Measurements from ENCODE around the gene BUD23.
"Not testable (repeated sequence)": the region's sequence is repeated elsewhere in the genome, so short reads cannot be mapped to it uniquely, and the experiment has no call there.

Gene BUD23

GRCh38 chr7:73668886-73669230 lies 14.5 kb upstream of the BUD23 start:
- no peak for DNase-seq

GRCh38 chr7:73669288-73669701 lies 14.1 kb upstream of the BUD23 start:
- no peak for DNase-seq

- no peak for DNase-seq
These were observed 13.5 kb upstream of the BUD23 start for GRCh38 chr7:73669858-73670385.

GRCh38 chr7:73671322-73671661 lies 12.1 kb upstream of the BUD23 start:
- no peak for DNase-seq

- no peak for DNase-seq
These were observed 11.4 kb upstream of the BUD23 start for GRCh38 chr7:73671857-73672445.

GRCh38 chr7:73674468-73675124 lies 8.8 kb upstream of the BUD23 start:
- no peak for DNase-seq

- not testable (repeated sequence) for DNase-seq
These were observed 7.3 kb upstream of the BUD23 start for GRCh38 chr7:73676062-73676461.

- DNase-seq: no peak
These were observed 4.5 kb upstream of the BUD23 start for GRCh38 chr7:73678862-73679261.

- no peak for DNase-seq
These were observed 3.7 kb upstream of the BUD23 start for GRCh38 chr7:73679709-73680108.

- DNase-seq: no peak
These were observed 2.9 kb upstream of the BUD23 start for GRCh38 chr7:73680501-73680900.

- DNase-seq: peak; percentile 16
These were observed 2.4 kb upstream of the BUD23 start for GRCh38 chr7:73681031-73681430.

- DNase-seq: no peak
These were observed 697 bp upstream of the BUD23 start for GRCh38 chr7:73682745-73683055.

- DNase-seq: no peak
These were observed 644 bp downstream of the BUD23 start for GRCh38 chr7:73683788-73684693.

GRCh38 chr7:73685311-73685710 lies 1.9 kb downstream of the BUD23 start:
- no peak for DNase-seq

- no peak for DNase-seq
These were observed 4.9 kb downstream of the BUD23 start for GRCh38 chr7:73688288-73688687.

GRCh38 chr7:73690646-73691045 lies 7.2 kb downstream of the BUD23 start:
- DNase-seq: no peak

GRCh38 chr7:73696372-73696771 lies 13.0 kb downstream of the BUD23 start:
- DNase-seq: no peak

GRCh38 chr7:73698410-73698809 lies 15.0 kb downstream of the BUD23 start:
- no peak for DNase-seq

GRCh38 chr7:73699370-73700068 lies 16.1 kb downstream of the BUD23 start:
- DNase-seq: no peak

GRCh38 chr7:73700069-73700423 lies 16.6 kb downstream of the BUD23 start:
- no peak for DNase-seq

GRCh38 chr7:73700581-73701134 lies 17.3 kb downstream of the BUD23 start:
- DNase-seq: no peak

GRCh38 chr7:73701357-73701995 lies 18.1 kb downstream of the BUD23 start:
- no peak for DNase-seq

- DNase-seq: no peak
These were observed 18.8 kb downstream of the BUD23 start for GRCh38 chr7:73702226-73702625.

All from NCI-H226 (cell line).